Psoas muscle (tissue), 8 donors: ENCODE measurements around the gene PRKN. TPM values are rescaled to one million over a fixed set of nuclear protein-coding genes. Genes with fewer than 3 reads are reported as not detected.

Experiments
- ATAC-seq, 4 donors: fragments of 200-7000 bp; cut with Tn5 transposase; one replicate each; pipeline ENCODE4 v1.9.1; 2020; ENCODE audit warnings: moderate library complexity in 3 of 4, mild to moderate bottlenecking in 2 of 4
- DNase-seq, 2 donors: peaks; one replicate each; pipeline ENCODE4 v3.0.0-alpha.2; 2020
- H3K27ac ChIP-seq: fragments of 200-600 bp; one replicate; pipeline ENCODE4 v1.8.0; 2022
- H3K27me3 ChIP-seq, 3 donors: fragments of 200-600 bp in 1 of 3; one replicate each; pipeline versions ENCODE4 v1.6.1 to v1.8.0; 2013 to 2022; ENCODE audit warnings: low read length in 2 of 3, mild to moderate bottlenecking in 2 of 3, moderate library complexity in 1 of 3; ENCODE audit not compliant: insufficient read depth in 3 of 3
- H3K36me3 ChIP-seq, 2 donors: fragments of 200-600 bp in 1 of 2; one replicate each; pipeline versions ENCODE4 v1.6.1 to v1.8.0; 2013 to 2022; ENCODE audit warnings: low read depth in 1 of 2, mild to moderate bottlenecking in 1 of 2, moderate library complexity in 1 of 2; ENCODE audit not compliant: insufficient read depth in 1 of 2
- H3K4me1 ChIP-seq: fragments of 200-600 bp; one replicate; pipeline ENCODE4 v1.8.0; 2022
- H3K4me3 ChIP-seq: fragments of 200-600 bp; one replicate; pipeline ENCODE4 v1.8.0; 2022; ENCODE audit warnings: mild to moderate bottlenecking
- H3K9me3 ChIP-seq: fragments of 200-600 bp; one replicate; pipeline ENCODE4 v1.8.0; 2022
- WGBS, 3 donors: extraction: QIAGEN DNeasy Blood & Tissue Kit; methylation state at CpG; one replicate each; pipeline versions ENCODE4 v1.1.6 to v1.1.7; 2013; 5-methylcytosine and 5-hydroxymethylcytosine counted together
- intact Hi-C, 2 donors: fragments of 100-400 bp; cut with DNase I; formaldehyde crosslinking; loops; one replicate each; pipeline versions ENCODE4 v1.11.0 to v1.14.2; 2022
- polyA plus RNA-seq, 3 donors: library from polyadenylated mRNA; stranded (reverse); fragments of 200-250 nt; gene quantifications; one replicate each; pipeline ENCODE4 v1.2.3, GENCODE V29; 2013
- total RNA-seq, 4 donors: library from RNA; stranded (reverse); fragmentation: NEBNext Ultra II Directional in 2 of 4; extraction: Animal tissue kit (Norgen Biotek cat#: 25700) in 2 of 4; gene quantifications; one replicate each; pipeline versions ENCODE4 v1.2.1 to v1.2.4, GENCODE V29; 2021 to 2023
- TF ChIP-seq, protein P1 (sequence below): fragments of 200-600 bp; IDR thresholded peaks from one replicate; pipeline ENCODE4 v1.8.0; 2022; ENCODE audit warnings: antibody characterized with exemption
- donor health status: healthy with polysubstance abuse.
- donor health status: DM: no; HTN: no; CAD: no; lungs with moderate emphysema.
- donor health status: Bipolar disorder and iron deficiency.
- donor health status: healthy.
- donor health status: DM: yes; HTN: yes; CAD: no.
- donor health status: DM: no; HTN: no; CAD: no.
- donor health status: DM: no; HTN: no; CAD: no.
- donor health status: DM: yes; HTN: yes; CAD: no.

The PRKN gene
- total and polyA plus RNA-seq, 7 donors, result 1.5 to 19.5 (median 11.7) TPM

DNA sequence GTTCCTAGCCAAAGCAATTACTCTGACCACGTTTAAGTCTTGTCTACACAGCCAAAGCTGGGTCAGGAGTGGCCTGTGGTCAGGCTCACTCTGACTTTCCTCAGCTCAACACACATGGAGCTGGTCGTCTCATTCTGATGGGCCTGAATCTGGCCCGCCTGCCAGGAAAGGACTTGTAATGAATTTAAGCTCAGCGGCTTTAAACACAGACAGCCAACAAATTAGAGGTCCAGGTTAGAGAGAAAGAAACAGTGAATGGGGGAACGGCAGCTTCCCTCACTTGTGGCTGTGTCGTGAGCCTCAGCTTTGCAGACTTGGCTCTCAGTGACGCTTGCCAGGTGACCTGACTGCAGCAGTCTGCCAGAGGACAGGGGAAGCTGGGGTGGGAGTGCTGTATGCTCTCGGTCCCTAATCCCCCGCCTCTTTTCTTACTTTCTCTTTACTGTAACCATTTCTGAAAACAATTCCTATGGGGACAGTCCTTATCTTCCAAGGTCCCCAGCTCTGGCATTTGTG is 1331.8 kb downstream of the PRKN start:
- Histone ChIP-seq H3K36me3 (no peaks in the 10 kb centered on the region), H3K4me1 (peaks cover 10% of the 10 kb centered on the region), H3K9me3 (no peaks in the 10 kb centered on the region), H3K27me3 (no peaks in the 10 kb centered on the region), H3K27ac (no peak overlapping the region), H3K4me3 (no peak overlapping the region)
- intact Hi-C loops, result loop anchor here (2.0 to 10.0 kb wide), 3 partner anchors 102 to 299 kb away; no protein-coding TSS in a partner anchor
- peak in 2 of 4 donors; percentile 42 to 45 for ATAC-seq
- TF ChIP-seq, protein P1, sequence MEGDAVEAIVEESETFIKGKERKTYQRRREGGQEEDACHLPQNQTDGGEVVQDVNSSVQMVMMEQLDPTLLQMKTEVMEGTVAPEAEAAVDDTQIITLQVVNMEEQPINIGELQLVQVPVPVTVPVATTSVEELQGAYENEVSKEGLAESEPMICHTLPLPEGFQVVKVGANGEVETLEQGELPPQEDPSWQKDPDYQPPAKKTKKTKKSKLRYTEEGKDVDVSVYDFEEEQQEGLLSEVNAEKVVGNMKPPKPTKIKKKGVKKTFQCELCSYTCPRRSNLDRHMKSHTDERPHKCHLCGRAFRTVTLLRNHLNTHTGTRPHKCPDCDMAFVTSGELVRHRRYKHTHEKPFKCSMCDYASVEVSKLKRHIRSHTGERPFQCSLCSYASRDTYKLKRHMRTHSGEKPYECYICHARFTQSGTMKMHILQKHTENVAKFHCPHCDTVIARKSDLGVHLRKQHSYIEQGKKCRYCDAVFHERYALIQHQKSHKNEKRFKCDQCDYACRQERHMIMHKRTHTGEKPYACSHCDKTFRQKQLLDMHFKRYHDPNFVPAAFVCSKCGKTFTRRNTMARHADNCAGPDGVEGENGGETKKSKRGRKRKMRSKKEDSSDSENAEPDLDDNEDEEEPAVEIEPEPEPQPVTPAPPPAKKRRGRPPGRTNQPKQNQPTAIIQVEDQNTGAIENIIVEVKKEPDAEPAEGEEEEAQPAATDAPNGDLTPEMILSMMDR, result no peak
- no peak for DNase-seq
- WGBS, 3 donors, result 38 to 48% (median 39%) methylated on average over 9 of the region's 9 CpGs

DNA sequence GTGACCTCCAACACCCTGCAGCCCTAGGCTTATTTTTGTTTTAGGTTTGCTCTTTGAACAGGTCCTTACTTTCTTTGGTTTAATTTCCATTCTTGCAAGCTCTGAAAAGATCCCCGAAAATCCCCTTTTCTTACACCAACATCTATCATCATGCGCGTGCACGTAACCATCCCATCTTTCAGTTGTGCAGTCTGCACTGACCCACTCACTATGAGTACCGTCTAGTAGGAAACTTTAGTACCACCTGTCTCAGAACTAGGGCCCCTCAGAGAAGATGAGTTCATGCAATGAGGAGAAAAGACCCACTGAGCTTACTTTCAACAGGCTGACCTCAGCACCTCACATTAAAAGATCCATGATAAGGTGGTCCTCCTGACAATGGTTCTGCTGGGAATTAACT is 1333.1 kb downstream of the PRKN start:
- DNase-seq (no peak), ATAC-seq (peak in 2 of 4 donors; percentile 24 to 45)
- WGBS, 3 donors, result 80 to 89% (median 85%) methylated on average over 5 of the region's 5 CpGs
- Histone ChIP-seq H3K27ac (no peak overlapping the region), H3K9me3 (no peaks in the 10 kb centered on the region), H3K36me3 (no peaks in the 10 kb centered on the region), H3K4me3 (no peak overlapping the region), H3K4me1 (peaks cover 10% of the 10 kb centered on the region), H3K27me3 (no peaks in the 10 kb centered on the region)
- intact Hi-C loops, result loop anchor here in 1 of 2 donors (2.0 to 10.0 kb wide), 2 partner anchors 104 to 300 kb away; no protein-coding TSS in a partner anchor
- TF ChIP-seq, protein P1, result no peak

DNA sequence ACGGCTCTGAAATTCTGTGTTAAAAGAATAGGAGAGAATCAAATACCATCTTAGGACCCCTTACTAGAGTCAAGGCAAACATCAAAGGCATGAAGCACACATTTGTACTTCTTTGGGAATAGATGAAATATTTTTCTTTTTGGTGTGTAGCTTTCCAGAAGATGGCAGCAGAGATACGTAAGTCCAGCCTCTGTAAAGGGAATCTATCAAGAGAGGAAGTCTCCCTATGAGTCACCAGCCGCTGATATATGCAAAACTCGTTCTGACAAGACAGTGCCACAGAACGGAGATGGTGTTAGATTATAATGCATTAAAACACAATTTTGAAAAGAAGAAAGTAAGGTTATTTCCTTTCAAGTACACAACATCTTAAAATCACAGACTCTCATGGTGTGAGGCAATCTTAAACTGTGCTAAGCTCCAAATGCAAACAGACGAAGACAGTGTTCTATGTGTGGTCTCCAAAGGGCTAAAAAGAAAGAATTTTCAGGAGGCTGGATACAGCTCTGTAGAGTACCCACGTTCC is 1333.7 kb downstream of the PRKN start:
- peak overlapping the region; percentile 15 for H3K4me3 ChIP-seq
- intact Hi-C loops, result loop anchor here in 1 of 2 donors (2.0 to 10.0 kb wide), 2 partner anchors 105 to 301 kb away; no protein-coding TSS in a partner anchor

DNA sequence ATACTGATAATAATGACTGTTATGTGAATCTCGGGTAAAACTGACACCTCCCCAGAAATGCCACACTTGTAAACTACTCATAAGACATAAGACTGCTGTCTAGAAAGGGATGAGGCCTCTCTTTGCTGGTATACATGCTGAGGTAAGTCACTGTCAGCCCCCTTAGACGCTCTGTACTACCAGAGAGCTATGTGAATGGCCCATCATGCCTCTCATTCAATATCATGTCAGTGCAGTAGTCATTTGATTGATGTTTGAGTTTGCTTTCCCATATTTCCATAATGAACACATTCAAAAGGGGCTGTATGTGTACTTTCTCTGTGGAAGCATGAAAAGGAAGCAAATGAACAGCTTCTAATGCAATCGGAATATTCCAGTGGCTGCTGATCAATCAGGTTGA is 1334.3 kb downstream of the PRKN start:
- TF ChIP-seq, protein P1, result no peak
- no peaks in the 10 kb centered on the region for H3K27me3 ChIP-seq
- intact Hi-C loops, result loop anchor here in 1 of 2 donors (10.0 kb wide), 1 partner anchor 302 kb away; no protein-coding TSS in a partner anchor
- no peak overlapping the region for H3K4me3 ChIP-seq
- no peak for DNase-seq
- 68 to 78% (median 72%) methylated on average over 3 of the region's 3 CpGs for WGBS, 3 donors
- no peaks in the 10 kb centered on the region for H3K9me3 ChIP-seq
- no peak for ATAC-seq
- peaks cover 10% of the 10 kb centered on the region for H3K4me1 ChIP-seq
- H3K36me3 ChIP-seq, result no peaks in the 10 kb centered on the region
- no peak overlapping the region for H3K27ac ChIP-seq

More for the DNA sequence above, 1333.7 kb downstream of the PRKN start:
- DNase-seq, result no peak
- TF ChIP-seq, protein P1, result peak; percentile 79
- Histone ChIP-seq H3K36me3 (no peaks in the 10 kb centered on the region), H3K27ac (no peak overlapping the region), H3K4me1 (peaks cover 10% of the 10 kb centered on the region), H3K9me3 (no peaks in the 10 kb centered on the region), H3K27me3 (no peaks in the 10 kb centered on the region)
- WGBS, 3 donors, result 10 to 13% (median 12%) methylated on average over 7 of the region's 7 CpGs
- ATAC-seq, result peak; percentile 92 to 99 (median 97)
